Lower lobe of right lung (tissue), 2 donors: ENCODE data around the gene CAMK2G. TPM values are rescaled to one million over a fixed set of nuclear protein-coding genes. Genes with fewer than 3 reads are reported as not detected.
A peak's percentile ranks its signal among the peaks of the same experiment; 100 is the strongest.

Experiments
- ATAC-seq, 2 donors: fragments of 200-7000 bp; cut with Tn5 transposase; one replicate each; pipeline ENCODE4 v1.9.1; 2020 to 2022; ENCODE audit warnings: mild to moderate bottlenecking in 2 of 2, moderate library complexity in 2 of 2
- DNase-seq: peaks from one replicate; pipeline ENCODE4 v3.0.0-alpha.2; 2020
- H3K27ac ChIP-seq: fragments of 200-600 bp; one replicate; pipeline ENCODE4 v1.8.0; 2022
- H3K27me3 ChIP-seq: fragments of 200-600 bp; one replicate; pipeline ENCODE4 v1.8.0; 2022; ENCODE audit warnings: low read depth
- H3K36me3 ChIP-seq: fragments of 200-600 bp; one replicate; pipeline ENCODE4 v1.8.0; 2022; ENCODE audit warnings: mild to moderate bottlenecking
- H3K4me1 ChIP-seq: fragments of 200-600 bp; one replicate; pipeline ENCODE4 v1.8.0; 2022
- H3K4me3 ChIP-seq: fragments of 200-600 bp; one replicate; pipeline ENCODE4 v1.8.0; 2022; ENCODE audit warnings: mild to moderate bottlenecking
- H3K9me3 ChIP-seq: fragments of 200-600 bp; one replicate; pipeline ENCODE4 v1.8.0; 2022
- CTCF ChIP-seq: fragments of 200-600 bp; IDR thresholded peaks from one replicate; pipeline ENCODE4 v1.8.0; 2022; ENCODE audit warnings: antibody characterized with exemption, mild to moderate bottlenecking
- intact Hi-C: fragments of 100-400 bp; cut with DNase I; formaldehyde crosslinking; loops from one replicate; pipeline ENCODE4 v1.11.0; 2022
- total RNA-seq: library from RNA; stranded (reverse); fragmentation: NEBNext Ultra II Directional; extraction: Animal tissue kit (Norgen Biotek cat#: 25700); gene quantifications from one replicate; pipeline ENCODE4 v1.2.1, GENCODE V29; 2021
- donor health status: DM: no; HTN: yes; CAD: no; lungs with severe emphysema.

Gene CAMK2G
- total RNA-seq, 1 donor from 2014 or later: 38.4 TPM

GRCh38 chr10:73910764-73911552, 36.6 kb upstream of the CAMK2G start, which contains the start of gene PLAU:
PLAU (plus strand) TSS chr10:73911132; CDS start chr10:73911556, 424 bp downstream.
- peaks cover 32% of the 10 kb centered on the region for H3K36me3 ChIP-seq
- peak within 1 kb of the TSS; percentile 71 for H3K4me3 ChIP-seq
- intact Hi-C loops: no loop called here
- peak within 1 kb of the TSS; percentile 80 for H3K27ac ChIP-seq
- H3K9me3 ChIP-seq: no peaks in the 10 kb centered on the region
- TF ChIP-seq CTCF: no peak
- peaks cover 76% of the 10 kb centered on the region for H3K4me1 ChIP-seq
- no peaks in the 10 kb centered on the region for H3K27me3 ChIP-seq
- DNase-seq (peak; percentile 80), ATAC-seq (peak; percentile 50)

GRCh38 chr10:73910401-73910763, 36.0 kb upstream of the CAMK2G start:
- Histone ChIP-seq H3K9me3 (no peaks in the 10 kb centered on the region), H3K27me3 (no peaks in the 10 kb centered on the region), H3K4me1 (peaks cover 79% of the 10 kb centered on the region), H3K27ac (peak overlapping the region; percentile 80), H3K36me3 (peaks cover 26% of the 10 kb centered on the region), H3K4me3 (peak overlapping the region; percentile 71)
- TF ChIP-seq CTCF: no peak
- DNase-seq (no peak), ATAC-seq (no peak)
- intact Hi-C loops: no loop called here

- H3K4me3 ChIP-seq: no peak overlapping the region
These were observed 35.3 kb upstream of the CAMK2G start for GRCh38 chr10:73909540-73910115.

GRCh38 chr10:73908853-73909539, 34.6 kb upstream of the CAMK2G start:
- H3K9me3 ChIP-seq: no peaks in the 10 kb centered on the region
- no peak for TF ChIP-seq CTCF
- no peaks in the 10 kb centered on the region for H3K27me3 ChIP-seq
- no peak overlapping the region for H3K4me3 ChIP-seq
- peaks cover 77% of the 10 kb centered on the region for H3K4me1 ChIP-seq
- peak overlapping the region; percentile 80 for H3K27ac ChIP-seq
- intact Hi-C loops: no loop called here
- ATAC-seq (peak; percentile 40 to 62), DNase-seq (peak; percentile 65)
- peaks cover 13% of the 10 kb centered on the region for H3K36me3 ChIP-seq

More at GRCh38 chr10:73909540-73910115, 35.3 kb upstream of the CAMK2G start:
- DNase-seq: no peak
- Histone ChIP-seq H3K9me3 (no peaks in the 10 kb centered on the region), H3K27me3 (no peaks in the 10 kb centered on the region), H3K4me1 (peaks cover 79% of the 10 kb centered on the region), H3K36me3 (peaks cover 20% of the 10 kb centered on the region), H3K27ac (peak overlapping the region; percentile 80)
- ATAC-seq: no peak
- no peak for TF ChIP-seq CTCF
- intact Hi-C loops: no loop called here

GRCh38 chr10:73907841-73908517, 33.6 kb upstream of the CAMK2G start:
- Histone ChIP-seq H3K4me1 (peaks cover 69% of the 10 kb centered on the region), H3K36me3 (peaks cover 3% of the 10 kb centered on the region), H3K27ac (peak overlapping the region; percentile 80), H3K27me3 (no peaks in the 10 kb centered on the region), H3K9me3 (no peaks in the 10 kb centered on the region), H3K4me3 (no peak overlapping the region)
- ATAC-seq (peak; percentile 55 to 59), DNase-seq (peak; percentile 67)
- no peak for TF ChIP-seq CTCF
- intact Hi-C loops: no loop called here
